ENCODE measurements around the gene UBE2S. TPM values are rescaled to one million over a fixed set of nuclear protein-coding genes. Genes with fewer than 3 reads are reported as not detected.
A peak's percentile ranks its signal among the peaks of the same experiment; 100 is the strongest.
"Not testable (repeated sequence)": the region's sequence is repeated elsewhere in the genome, so short reads cannot be mapped to it uniquely, and the experiment has no call there.

UBE2S gene
- total RNA-seq, 1 donor from 2014 or later, result 56.2 TPM

- no peaks in the 10 kb centered on the region for H3K9me3 Mint-ChIP-seq (ENCODE audit: unreplicated experiment)
- DNase-seq (ENCODE audit: low spot score), result peak; percentile 67
- H3K4me1 Mint-ChIP-seq (ENCODE audit: unreplicated experiment), result no peaks in the 10 kb centered on the region
- TF ChIP-seq CTCF (IDR thresholded peaks at IDR 0.05; ENCODE audit: unreplicated experiment), result peak; percentile 16
- H3K36me3 Mint-ChIP-seq (ENCODE audit: low read depth, unreplicated experiment), result no peaks in the 10 kb centered on the region
- H3K27ac Mint-ChIP-seq (ENCODE audit: unreplicated experiment), result no peak overlapping the region
- H3K27me3 Mint-ChIP-seq (ENCODE audit: unreplicated experiment), result peaks cover 5% of the 10 kb centered on the region
- no peak overlapping the region for H3K4me3 Mint-ChIP-seq (ENCODE audit: unreplicated experiment)
Observed at GRCh38 chr19:55418185-55418584, 10.6 kb upstream of the UBE2S start.

DNA sequence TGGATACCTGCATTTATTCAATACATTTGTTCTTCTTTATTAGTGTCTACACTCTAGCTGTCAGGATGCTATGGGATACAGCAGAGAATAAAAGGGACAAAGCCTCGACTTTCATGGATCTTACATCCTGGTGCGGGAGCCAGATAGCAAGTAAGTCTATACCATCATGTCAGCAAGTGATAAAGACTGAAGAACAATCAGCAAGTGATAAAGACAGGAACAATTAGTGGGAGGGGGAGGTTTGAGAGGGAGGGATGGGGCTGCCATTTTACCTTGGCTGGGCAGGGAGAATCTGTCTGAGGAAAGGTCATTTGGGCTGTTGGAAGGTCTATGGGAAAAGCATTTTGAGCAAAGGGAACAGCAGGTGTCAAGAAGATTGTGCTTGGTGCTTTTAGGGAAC lies 2.6 kb upstream of the UBE2S start:
- no peak overlapping the region for H3K4me3 Mint-ChIP-seq (ENCODE audit: unreplicated experiment)
- H3K36me3 Mint-ChIP-seq (ENCODE audit: low read depth, unreplicated experiment), result peaks cover 21% of the 10 kb centered on the region
- TF ChIP-seq CTCF (IDR thresholded peaks at IDR 0.05; ENCODE audit: unreplicated experiment), result no peak
- H3K27me3 Mint-ChIP-seq (ENCODE audit: unreplicated experiment), result peaks cover 11% of the 10 kb centered on the region
- DNase-seq (ENCODE audit: low spot score), result no peak
- H3K27ac Mint-ChIP-seq (ENCODE audit: unreplicated experiment), result no peak overlapping the region
- peaks cover 14% of the 10 kb centered on the region for H3K4me1 Mint-ChIP-seq (ENCODE audit: unreplicated experiment)
- peaks cover 9% of the 10 kb centered on the region for H3K9me3 Mint-ChIP-seq (ENCODE audit: unreplicated experiment)

DNA sequence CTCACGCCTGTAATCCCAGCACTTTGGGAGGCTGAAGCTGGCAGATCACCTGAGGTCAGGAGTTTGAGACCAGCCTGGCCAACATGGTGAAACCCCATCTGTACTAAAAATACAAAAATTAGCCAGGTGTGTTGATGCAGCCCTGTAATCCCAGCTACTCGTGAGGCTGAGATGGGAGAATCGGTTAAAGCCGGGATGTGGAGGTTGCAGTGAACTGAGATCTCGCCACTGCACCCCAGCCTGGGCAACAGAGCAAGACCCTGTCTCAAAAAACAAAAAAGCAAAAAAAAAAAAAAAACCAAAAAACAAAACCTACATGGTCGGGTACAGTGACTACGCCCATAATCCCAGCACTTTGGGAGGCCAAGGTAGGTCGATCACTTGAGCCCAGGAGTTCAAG lies 1.6 kb upstream of the UBE2S start:
- H3K36me3 Mint-ChIP-seq (ENCODE audit: low read depth, unreplicated experiment), result peaks cover 21% of the 10 kb centered on the region
- H3K27me3 Mint-ChIP-seq (ENCODE audit: unreplicated experiment), result peaks cover 11% of the 10 kb centered on the region
- peaks cover 14% of the 10 kb centered on the region for H3K4me1 Mint-ChIP-seq (ENCODE audit: unreplicated experiment)
- not testable (repeated sequence) for H3K4me3 Mint-ChIP-seq (ENCODE audit: unreplicated experiment); DNase-seq (ENCODE audit: low spot score); H3K9me3 Mint-ChIP-seq (ENCODE audit: unreplicated experiment)
- peak overlapping the region; percentile 31 for H3K27ac Mint-ChIP-seq (ENCODE audit: unreplicated experiment)

DNA sequence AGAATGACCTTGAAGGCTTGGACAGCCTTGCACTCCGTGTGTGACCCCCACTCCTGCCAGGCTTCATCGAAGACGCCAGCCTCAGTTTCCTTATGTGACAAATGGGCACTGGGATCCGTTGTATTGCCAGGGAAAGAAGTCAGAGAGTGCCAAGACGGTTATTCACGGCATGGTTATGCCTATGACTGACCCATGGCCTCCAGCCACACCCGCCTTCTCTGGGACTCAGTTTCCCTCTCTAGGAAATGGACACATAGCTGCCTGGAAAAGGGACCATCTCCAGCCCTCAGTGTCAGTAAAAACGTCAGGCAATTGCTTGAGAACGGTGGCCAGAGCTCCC lies 915 bp upstream of the UBE2S start:
- Mint-ChIP-seq H3K4me3 (ENCODE audit: unreplicated experiment) (peak overlapping the region; percentile 93), H3K27ac (ENCODE audit: unreplicated experiment) (peak overlapping the region; percentile 90), H3K9me3 (ENCODE audit: unreplicated experiment) (peaks cover 9% of the 10 kb centered on the region), H3K36me3 (ENCODE audit: low read depth, unreplicated experiment) (peaks cover 21% of the 10 kb centered on the region), H3K27me3 (ENCODE audit: unreplicated experiment) (peaks cover 11% of the 10 kb centered on the region), H3K4me1 (ENCODE audit: unreplicated experiment) (peaks cover 14% of the 10 kb centered on the region)
- no peak for DNase-seq (ENCODE audit: low spot score)
- TF ChIP-seq CTCF (IDR thresholded peaks at IDR 0.05; ENCODE audit: unreplicated experiment), result no peak

DNA sequence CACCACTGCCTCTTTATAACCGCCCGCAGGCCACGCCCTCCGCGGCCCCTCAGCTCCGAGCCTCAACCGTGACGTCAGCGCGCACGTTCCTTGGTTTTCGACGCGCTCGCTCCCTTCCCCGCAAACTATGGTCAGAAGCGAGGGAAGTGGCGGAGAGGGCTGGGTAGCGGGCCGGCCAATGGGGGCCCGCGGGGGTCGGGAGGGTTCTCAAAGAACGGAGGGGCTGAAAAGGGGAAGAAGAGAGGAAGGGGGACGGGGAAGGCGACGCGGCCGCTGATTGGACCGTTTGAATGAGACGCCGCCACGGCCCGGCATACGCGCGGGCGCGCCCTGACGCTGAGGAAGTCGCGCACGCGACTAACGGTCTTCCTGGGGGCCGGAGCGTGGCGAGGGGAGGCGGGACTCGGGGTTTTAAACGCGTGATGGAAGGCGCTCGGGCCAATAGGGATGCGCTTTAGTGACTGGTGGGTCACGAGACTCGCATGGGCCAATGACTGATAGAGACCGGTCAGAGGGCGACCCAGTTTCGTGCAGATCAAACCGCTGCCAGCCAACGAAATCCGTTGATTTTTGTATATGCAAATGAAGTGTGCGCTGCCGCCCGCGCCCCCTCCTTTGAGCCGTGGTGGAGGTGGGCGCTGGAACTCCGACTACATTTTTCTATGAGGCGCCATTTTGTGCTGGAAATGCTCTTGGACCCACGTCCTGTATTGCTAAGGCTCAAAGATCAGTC lies 378 bp upstream of the UBE2S start:
- Mint-ChIP-seq H3K27me3 (ENCODE audit: unreplicated experiment) (peaks cover 12% of the 10 kb centered on the region), H3K4me1 (ENCODE audit: unreplicated experiment) (peaks cover 14% of the 10 kb centered on the region), H3K27ac (ENCODE audit: unreplicated experiment) (peak overlapping the region; percentile 90), H3K36me3 (ENCODE audit: low read depth, unreplicated experiment) (peaks cover 25% of the 10 kb centered on the region), H3K4me3 (ENCODE audit: unreplicated experiment) (peak overlapping the region; percentile 93), H3K9me3 (ENCODE audit: unreplicated experiment) (peaks cover 9% of the 10 kb centered on the region)
- TF ChIP-seq CTCF (IDR thresholded peaks at IDR 0.05; ENCODE audit: unreplicated experiment), result no peak
- peak; percentile 94 for DNase-seq (ENCODE audit: low spot score)

Measured in endothelial cell (in vitro differentiated cells).